Sigmoid colon (tissue), 4 donors: Measurements from ENCODE around the gene PLBD1.

Experiments used
- CTCF ChIP-seq, 4 experiments: fragments of 450-650 bp in 3 of 4; fragments of 200-600 bp in 1 of 4; IDR thresholded peaks; one replicate each; pipeline ENCODE4 v1.5.1; 2016 to 2019; ENCODE audit warnings: antibody characterized with exemption in 4 of 4, mild to moderate bottlenecking in 3 of 4, moderate library complexity in 2 of 4
- EP300 ChIP-seq, 4 donors: sonication (generic); formaldehyde crosslinking; IDR thresholded peaks; one replicate each; pipeline ENCODE4 v1.6.1; 2017; ENCODE audit warnings: antibody characterized with exemption in 4 of 4
- POLR2A ChIP-seq, 2 donors: fragments of 450-650 bp; IDR thresholded peaks; one replicate each; pipeline ENCODE4 v1.6.1; 2016; ENCODE audit warnings: antibody characterized with exemption in 2 of 2, mild to moderate bottlenecking in 2 of 2, moderate library complexity in 2 of 2
- POLR2AphosphoS5 ChIP-seq, 4 donors: sonication (generic); formaldehyde crosslinking; IDR thresholded peaks; one replicate each; pipeline ENCODE4 v1.6.1; 2017; ENCODE audit warnings: antibody characterized with exemption in 4 of 4

GRCh38 chr12:14576896-14577295 is 9.2 kb upstream of the PLBD1 start:
- TF ChIP-seq CTCF (IDR thresholded peaks at IDR 0.05) (no peak), EP300 (IDR thresholded peaks at IDR 0.05) (no peak), POLR2A (IDR thresholded peaks at IDR 0.05) (no peak), POLR2AphosphoS5 (IDR thresholded peaks at IDR 0.05) (no peak)
